A549 (cell line): ENCODE data around the gene SERTAD2. TPM values are rescaled to one million over a fixed set of nuclear protein-coding genes. Genes with fewer than 3 reads are reported as not detected.

Experiments
- ATAC-seq, 2 experiments: fragments of 200-7000 bp in 1 of 2; fragments of >200 bp in 1 of 2; cut with Nextera tagmentation in 1 of 2; cut with Tn5 transposase in 1 of 2; 3 replicates each; pipeline versions ENCODE4 v1.8.0 to v1.9.1; 2018 to 2020; ENCODE audit warnings: mild to moderate bottlenecking in 1 of 2, moderate library complexity in 1 of 2
- CTCF ChIA-PET: fragments of 300-600 bp; sonication (Branson Sonifier 250); formaldehyde crosslinking; extraction: SDS; loops from one replicate; lab custom pipeline; 2021; ENCODE audit warnings: antibody characterized with exemption, inconsistent platforms; lab: Yijun Ruan, JAX
- POLR2A ChIA-PET: fragments of 350-600 bp; formaldehyde crosslinking; extraction: SDS; loops from one replicate; lab custom pipeline; 2021; ENCODE audit warnings: antibody characterized with exemption, inconsistent platforms; lab: Yijun Ruan, JAX
- DNase-seq, 2 experiments: peaks; one replicate each; pipeline versions ENCODE4 v3.0.0 to v3.0.0-alpha.2; 2011 to 2016; ENCODE audit warnings: low read depth in 1 of 2, low spot score in 1 of 2
- FAIRE-seq: peaks from 2 replicates; lab custom pipeline; 2011; peaks lifted over from hg19 to GRCh38; lab: Jason Lieb, UNC
- H3K27ac ChIP-seq, 2 experiments: fragments of >200 bp; sonication (Bioruptor Twin); formaldehyde crosslinking; 3 replicates each; pipeline ENCODE4 v1.5.1; 2016 to 2017
- H3K4me1 ChIP-seq: fragments of >200 bp; sonication (Bioruptor Twin); formaldehyde crosslinking; 3 replicates; pipeline ENCODE4 v1.6.1; 2016
- H3K4me2 ChIP-seq: fragments of >200 bp; sonication (Bioruptor Twin); formaldehyde crosslinking; 3 replicates; pipeline ENCODE4 v1.6.1; 2016
- H3K4me3 ChIP-seq: fragments of >200 bp; sonication (Bioruptor Twin); formaldehyde crosslinking; 3 replicates; pipeline ENCODE4 v1.5.1; 2016
- H3K9me3 ChIP-seq: fragments of >200 bp; sonication (Bioruptor Twin); formaldehyde crosslinking; 3 replicates; pipeline ENCODE4 v1.6.1; 2016
- CBX2 ChIP-seq: fragments of 200-600 bp; sonication (generic); IDR thresholded peaks from 2 replicates; pipeline ENCODE4 v1.6.1; 2016; ENCODE audit warnings: low read depth, mild to moderate bottlenecking, borderline replicate concordance
- CBX8 ChIP-seq: fragments of 200-600 bp; sonication (generic); IDR thresholded peaks from 2 replicates; pipeline ENCODE4 v1.6.1; 2016
- EHF ChIP-seq: fragments of 250-450 bp; sonication (Bioruptor Pico); IDR thresholded peaks from 2 replicates; pipeline ENCODE4 v1.5.0; 2020; ENCODE audit warnings: mild to moderate bottlenecking
- EHMT2 ChIP-seq: fragments of 200-600 bp; sonication (generic); IDR thresholded peaks from 2 replicates; pipeline ENCODE4 v1.6.1; 2016; ENCODE audit warnings: antibody characterized with exemption, low read depth, mild to moderate bottlenecking, moderate library complexity
- EP300 ChIP-seq, 2 experiments: fragments of >200 bp; sonication (Bioruptor Twin); formaldehyde crosslinking; IDR thresholded peaks; 2 replicates in 1 of 2; 3 replicates in 1 of 2; pipeline ENCODE4 v1.6.1; 2016 to 2017
- ESRRA ChIP-seq: fragments of 150-350 bp; IDR thresholded peaks from 2 replicates; pipeline ENCODE4 v1.6.1; 2014; ENCODE audit warnings: mild to moderate bottlenecking, low read length, borderline replicate concordance
- FOSB ChIP-seq: fragments of 250-450 bp; sonication (Bioruptor Pico); IDR thresholded peaks from 2 replicates; pipeline ENCODE4 v1.5.0; 2020; ENCODE audit warnings: mild to moderate bottlenecking, moderate library complexity
- FOSL2 ChIP-seq, 2 experiments: fragments of 450-650 bp in 1 of 2; fragments of >200 bp in 1 of 2; sonication (Bioruptor Twin) in 1 of 2; formaldehyde crosslinking; IDR thresholded peaks; 2 replicates each; pipeline versions ENCODE4 v1.5.0 to v1.6.1; 2016 to 2020; ENCODE audit warnings: mild to moderate bottlenecking in 1 of 2, moderate library complexity in 1 of 2
- FOXS1 ChIP-seq: fragments of 250-450 bp; sonication (Bioruptor Pico); IDR thresholded peaks from 2 replicates; pipeline ENCODE4 v1.5.0; 2020; ENCODE audit warnings: mild to moderate bottlenecking, moderate library complexity
- HDAC2 ChIP-seq: fragments of 200-600 bp; sonication (generic); IDR thresholded peaks from 2 replicates; pipeline ENCODE4 v1.6.1; 2016
- HOXA7 ChIP-seq: fragments of 250-450 bp; sonication (Bioruptor Pico); IDR thresholded peaks from 2 replicates; pipeline ENCODE4 v1.5.0; 2020; ENCODE audit warnings: mild to moderate bottlenecking, moderate library complexity
- HOXB13 ChIP-seq: fragments of 250-450 bp; sonication (Bioruptor Pico); IDR thresholded peaks from 2 replicates; pipeline ENCODE4 v1.5.0; 2020; ENCODE audit warnings: low read depth, mild to moderate bottlenecking, moderate library complexity
- KDM1A ChIP-seq: fragments of 200-600 bp; sonication (generic); IDR thresholded peaks from 2 replicates; pipeline ENCODE4 v1.6.1; 2016; ENCODE audit warnings: low read depth, mild to moderate bottlenecking
- MAFK ChIP-seq: fragments of 450-650 bp; IDR thresholded peaks from 2 replicates; pipeline ENCODE4 v1.6.1; 2014; ENCODE audit not compliant: partially characterized antibody
- MYC ChIP-seq: IDR thresholded peaks from 2 replicates; pipeline ENCODE4 v1.6.1; 2012; ENCODE audit warnings: mild to moderate bottlenecking, inconsistent platforms, low read length, improper control_type of control experiment, borderline replicate concordance
- NPAS2 ChIP-seq: fragments of 250-450 bp; sonication (Bioruptor Pico); IDR thresholded peaks from 2 replicates; pipeline ENCODE4 v1.8.0; 2022; ENCODE audit warnings: mild to moderate bottlenecking, moderate library complexity, borderline replicate concordance
- POLR2A ChIP-seq: IDR thresholded peaks from 2 replicates; pipeline ENCODE4 v1.6.1; 2012; ENCODE audit warnings: mild to moderate bottlenecking, low read length
- POLR2AphosphoS2 ChIP-seq: conservative IDR thresholded peaks from 2 replicates; pipeline ENCODE4 v1.6.1; 2012; ENCODE audit warnings: low read length, improper control_type of control experiment, inconsistent platforms
- RAD21 ChIP-seq, 2 experiments: fragments of >200 bp in 1 of 2; sonication (Bioruptor Twin) in 1 of 2; formaldehyde crosslinking in 1 of 2; IDR thresholded peaks in 1 of 2; conservative IDR thresholded peaks in 1 of 2; 2 replicates in 1 of 2; 3 replicates in 1 of 2; pipeline ENCODE4 v1.6.1; 2012 to 2018; ENCODE audit warnings: inconsistent platforms in 1 of 2
- RARB ChIP-seq: fragments of 250-450 bp; sonication (Bioruptor Pico); IDR thresholded peaks from 2 replicates; pipeline ENCODE4 v1.8.0; 2021; ENCODE audit warnings: mild to moderate bottlenecking, moderate library complexity
- RCOR1 ChIP-seq: fragments of 150-350 bp; IDR thresholded peaks from 2 replicates; pipeline ENCODE4 v1.6.1; 2014; ENCODE audit warnings: antibody characterized with exemption, low read length, low read depth
- SMC3 ChIP-seq: fragments of >200 bp; sonication (Bioruptor Twin); formaldehyde crosslinking; IDR thresholded peaks from 3 replicates; pipeline ENCODE4 v1.6.1; 2018; ENCODE audit warnings: inconsistent platforms
- SREBF2 ChIP-seq: fragments of 450-650 bp; IDR thresholded peaks from 2 replicates; pipeline ENCODE4 v1.6.1; 2014; ENCODE audit warnings: mild to moderate bottlenecking, moderate library complexity
- TFCP2L1 ChIP-seq: fragments of 250-450 bp; sonication (Bioruptor Pico); IDR thresholded peaks from 2 replicates; pipeline ENCODE4 v1.5.0; 2021; ENCODE audit warnings: mild to moderate bottlenecking
- WGBS: methylation state at CpG from one replicate; pipeline ENCODE4 v1.1.6; 2017; ENCODE audit errors: missing lambda C conversion rate; 5-methylcytosine and 5-hydroxymethylcytosine counted together
- polyA plus RNA-seq, 4 experiments: library from polyadenylated mRNA; depleted of rRNA in 3 of 4; stranded (reverse); fragments of >200 nt; fragmentation: RNase III in 1 of 4; extraction: RNeasy Plus Mini Kit Qiagen cat#74134 plus additional on column Dnase treatment in 1 of 4; gene quantifications; 2 replicates in 3 of 4; 3 replicates in 1 of 4; pipeline ENCODE4 v1.2.3, GENCODE V29; 2011 to 2017
- TF ChIP-seq, protein P1 (sequence below): fragments of >200 bp; sonication (Bioruptor Twin); formaldehyde crosslinking; IDR thresholded peaks from 3 replicates; pipeline ENCODE4 v1.6.1; 2016
- TF ChIP-seq, protein P2 (sequence below): IDR thresholded peaks from 2 replicates; pipeline ENCODE4 v1.6.1; 2012
- TF ChIP-seq, protein P3 (sequence below): fragments of 150-350 bp; IDR thresholded peaks from 2 replicates; pipeline ENCODE4 v1.6.1; 2014; ENCODE audit warnings: low read depth, mild to moderate bottlenecking, low read length
- TF ChIP-seq, protein P4 (sequence below): fragments of 450-650 bp; IDR thresholded peaks from 2 replicates; pipeline ENCODE4 v1.6.1; 2014; ENCODE audit warnings: antibody characterized with exemption
- TF ChIP-seq, protein P5 (sequence below): fragments of 250-450 bp; sonication (Bioruptor Pico); IDR thresholded peaks from 2 replicates; pipeline ENCODE4 v1.5.0; 2021; ENCODE audit warnings: mild to moderate bottlenecking, moderate library complexity, borderline replicate concordance

The SERTAD2 gene
- polyA plus RNA-seq, 2 of the 4 experiments (the other 2 are of a cell fraction), result 11.8 TPM

DNA sequence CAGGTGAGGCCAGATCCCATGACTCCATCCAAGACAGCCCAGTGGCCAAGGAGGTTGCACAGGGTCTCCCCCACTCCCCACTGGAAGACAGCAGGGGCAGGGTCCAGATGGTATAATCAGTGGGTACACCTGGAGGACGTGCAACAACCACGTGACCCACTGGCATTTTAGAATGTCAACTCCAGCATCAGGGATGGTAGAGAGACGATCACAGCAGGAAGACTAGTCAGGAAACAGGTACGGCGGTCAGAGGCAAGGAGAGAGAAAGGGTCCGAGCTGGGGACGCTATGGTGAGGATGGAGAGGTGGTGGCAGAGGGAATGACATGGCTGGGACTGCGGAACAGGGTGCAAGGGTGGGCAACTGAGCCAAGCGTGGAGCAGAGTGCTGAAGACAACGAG lies 23.0 kb downstream of the SERTAD2 start:
- CTCF ChIA-PET, result interaction anchor here (1.0 to 2.3 kb wide), 8 partner anchors 8 to 300 kb away, joined by 3 to 13 read pairs (median 4); no protein-coding TSS in a partner anchor
- POLR2A ChIA-PET, result interaction anchor here (0.5 kb wide), 1 partner anchor 119 kb away, joined by 5 read pairs; no protein-coding TSS in a partner anchor
- 93% methylated on average over 10 of the region's 10 CpGs for WGBS
- no peak for TF ChIP-seq HOXB13 (CRISPR knock-in tag)
- TF ChIP-seq NPAS2 (CRISPR knock-in tag), result no peak
- no peak for TF ChIP-seq FOSL2 (IDR thresholded peaks at IDR 0.05)
- TF ChIP-seq FOSL2 (CRISPR knock-in tag; IDR thresholded peaks at IDR 0.05), result no peak
- TF ChIP-seq, protein P1, sequence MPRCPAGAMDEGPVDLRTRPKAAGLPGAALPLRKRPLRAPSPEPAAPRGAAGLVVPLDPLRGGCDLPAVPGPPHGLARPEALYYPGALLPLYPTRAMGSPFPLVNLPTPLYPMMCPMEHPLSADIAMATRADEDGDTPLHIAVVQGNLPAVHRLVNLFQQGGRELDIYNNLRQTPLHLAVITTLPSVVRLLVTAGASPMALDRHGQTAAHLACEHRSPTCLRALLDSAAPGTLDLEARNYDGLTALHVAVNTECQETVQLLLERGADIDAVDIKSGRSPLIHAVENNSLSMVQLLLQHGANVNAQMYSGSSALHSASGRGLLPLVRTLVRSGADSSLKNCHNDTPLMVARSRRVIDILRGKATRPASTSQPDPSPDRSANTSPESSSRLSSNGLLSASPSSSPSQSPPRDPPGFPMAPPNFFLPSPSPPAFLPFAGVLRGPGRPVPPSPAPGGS, result no peak
- no peak for TF ChIP-seq RARB (CRISPR knock-in tag)
- TF ChIP-seq, protein P2, sequence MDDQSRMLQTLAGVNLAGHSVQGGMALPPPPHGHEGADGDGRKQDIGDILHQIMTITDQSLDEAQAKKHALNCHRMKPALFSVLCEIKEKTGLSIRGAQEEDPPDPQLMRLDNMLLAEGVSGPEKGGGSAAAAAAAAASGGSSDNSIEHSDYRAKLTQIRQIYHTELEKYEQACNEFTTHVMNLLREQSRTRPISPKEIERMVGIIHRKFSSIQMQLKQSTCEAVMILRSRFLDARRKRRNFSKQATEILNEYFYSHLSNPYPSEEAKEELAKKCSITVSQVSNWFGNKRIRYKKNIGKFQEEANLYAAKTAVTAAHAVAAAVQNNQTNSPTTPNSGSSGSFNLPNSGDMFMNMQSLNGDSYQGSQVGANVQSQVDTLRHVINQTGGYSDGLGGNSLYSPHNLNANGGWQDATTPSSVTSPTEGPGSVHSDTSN, result no peak
- no peak for TF ChIP-seq MYC
- TF ChIP-seq KDM1A, result no peak
- TF ChIP-seq RCOR1, result no peak
- TF ChIP-seq, protein P3, sequence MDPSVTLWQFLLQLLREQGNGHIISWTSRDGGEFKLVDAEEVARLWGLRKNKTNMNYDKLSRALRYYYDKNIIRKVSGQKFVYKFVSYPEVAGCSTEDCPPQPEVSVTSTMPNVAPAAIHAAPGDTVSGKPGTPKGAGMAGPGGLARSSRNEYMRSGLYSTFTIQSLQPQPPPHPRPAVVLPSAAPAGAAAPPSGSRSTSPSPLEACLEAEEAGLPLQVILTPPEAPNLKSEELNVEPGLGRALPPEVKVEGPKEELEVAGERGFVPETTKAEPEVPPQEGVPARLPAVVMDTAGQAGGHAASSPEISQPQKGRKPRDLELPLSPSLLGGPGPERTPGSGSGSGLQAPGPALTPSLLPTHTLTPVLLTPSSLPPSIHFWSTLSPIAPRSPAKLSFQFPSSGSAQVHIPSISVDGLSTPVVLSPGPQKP, result no peak
- no peak for TF ChIP-seq MAFK
- TF ChIP-seq HOXA7 (CRISPR knock-in tag), result no peak
- no peak for TF ChIP-seq EHMT2
- no peak for TF ChIP-seq FOSB
- ATAC-seq (no peak), DNase-seq (no peak), FAIRE-seq (no peak)
- Histone ChIP-seq H3K27ac (no peak overlapping the region), H3K4me3 (no peak overlapping the region), H3K9me3 (no peaks in the 10 kb centered on the region), H3K4me1 (no peaks in the 10 kb centered on the region), H3K4me2 (no peak overlapping the region)

DNA sequence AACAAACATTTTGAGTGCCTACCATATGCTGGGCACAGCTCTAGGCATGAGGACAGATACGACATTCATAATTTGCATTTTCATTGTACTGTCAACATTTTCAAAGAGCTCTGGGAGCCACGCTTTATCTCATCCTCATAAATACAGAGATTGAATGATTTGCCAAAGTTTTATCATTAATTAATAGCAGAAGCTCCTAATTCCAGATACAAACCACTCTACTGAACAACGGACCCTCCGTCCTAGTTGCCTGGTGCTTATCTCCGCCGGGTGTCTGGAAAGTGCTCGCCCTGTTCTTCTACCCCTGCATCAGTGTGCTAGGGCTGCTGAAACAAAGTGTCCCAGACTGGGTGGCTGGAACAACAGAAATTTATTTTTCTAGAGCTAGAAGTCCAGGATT lies 23.8 kb downstream of the SERTAD2 start:
- H3K27ac ChIP-seq, result no peak overlapping the region
- ATAC-seq (no peak), DNase-seq (no peak), FAIRE-seq (no peak)
- ChIA-PET CTCF (interaction anchor here (0.6 to 2.3 kb wide), 8 partner anchors 10 to 299 kb away, joined by 3 to 13 read pairs (median 4); no protein-coding TSS in a partner anchor), POLR2A (interaction anchor here (2.2 kb wide), 1 partner anchor 24 kb away, joined by 8 read pairs; the partner anchor contains the start of gene SERTAD2)
- WGBS, result 95% methylated on average over 7 of the region's 7 CpGs
- no peak for TF ChIP-seq POLR2A
- no peak for TF ChIP-seq RARB (CRISPR knock-in tag)
- TF ChIP-seq FOXS1 (CRISPR knock-in tag), result no peak
- no peak for TF ChIP-seq ESRRA
- no peak for TF ChIP-seq SMC3
- TF ChIP-seq HDAC2, result no peak
- TF ChIP-seq EP300 (IDR thresholded peaks at IDR 0.05), result no peak
- no peak for TF ChIP-seq TFCP2L1 (CRISPR knock-in tag)
- TF ChIP-seq POLR2AphosphoS2, result no peak
- TF ChIP-seq RAD21 (conservative IDR thresholded peaks at IDR 0.05 in 1 of 2, IDR thresholded peaks at IDR 0.05 in 1 of 2), result no peak
- TF ChIP-seq, protein P3, result no peak
- TF ChIP-seq KDM1A, result no peak
- TF ChIP-seq SREBF2, result no peak
- TF ChIP-seq HOXB13 (CRISPR knock-in tag), result no peak
- no peak for TF ChIP-seq EHF
- TF ChIP-seq CBX8, result no peak
- TF ChIP-seq, protein P4, sequence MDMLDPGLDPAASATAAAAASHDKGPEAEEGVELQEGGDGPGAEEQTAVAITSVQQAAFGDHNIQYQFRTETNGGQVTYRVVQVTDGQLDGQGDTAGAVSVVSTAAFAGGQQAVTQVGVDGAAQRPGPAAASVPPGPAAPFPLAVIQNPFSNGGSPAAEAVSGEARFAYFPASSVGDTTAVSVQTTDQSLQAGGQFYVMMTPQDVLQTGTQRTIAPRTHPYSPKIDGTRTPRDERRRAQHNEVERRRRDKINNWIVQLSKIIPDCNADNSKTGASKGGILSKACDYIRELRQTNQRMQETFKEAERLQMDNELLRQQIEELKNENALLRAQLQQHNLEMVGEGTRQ, result no peak
- TF ChIP-seq CBX2, result no peak
- TF ChIP-seq EHMT2, result no peak
- TF ChIP-seq, protein P5, sequence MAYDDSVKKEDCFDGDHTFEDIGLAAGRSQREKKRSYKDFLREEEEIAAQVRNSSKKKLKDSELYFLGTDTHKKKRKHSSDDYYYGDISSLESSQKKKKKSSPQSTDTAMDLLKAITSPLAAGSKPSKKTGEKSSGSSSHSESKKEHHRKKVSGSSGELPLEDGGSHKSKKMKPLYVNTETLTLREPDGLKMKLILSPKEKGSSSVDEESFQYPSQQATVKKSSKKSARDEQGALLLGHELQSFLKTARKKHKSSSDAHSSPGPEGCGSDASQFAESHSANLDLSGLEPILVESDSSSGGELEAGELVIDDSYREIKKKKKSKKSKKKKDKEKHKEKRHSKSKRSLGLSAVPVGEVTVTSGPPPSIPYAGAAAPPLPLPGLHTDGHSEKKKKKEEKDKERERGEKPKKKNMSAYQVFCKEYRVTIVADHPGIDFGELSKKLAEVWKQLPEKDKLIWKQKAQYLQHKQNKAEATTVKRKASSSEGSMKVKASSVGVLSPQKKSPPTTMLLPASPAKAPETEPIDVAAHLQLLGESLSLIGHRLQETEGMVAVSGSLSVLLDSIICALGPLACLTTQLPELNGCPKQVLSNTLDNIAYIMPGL, result no peak
- no peak overlapping the region for H3K4me3 ChIP-seq
- H3K9me3 ChIP-seq, result no peaks in the 10 kb centered on the region
- no peaks in the 10 kb centered on the region for H3K4me1 ChIP-seq
- H3K4me2 ChIP-seq, result no peak overlapping the region
